DMS53 (cell line): ENCODE data around the gene TMTC1.
"Not testable (repeated sequence)": the region's sequence is repeated elsewhere in the genome, so short reads cannot be mapped to it uniquely, and the experiment has no call there.

Source experiments
- DNase-seq: peaks from one replicate; lab custom pipeline; 2025; lab: John Stamatoyannopoulos, UW

Gene TMTC1

DNA sequence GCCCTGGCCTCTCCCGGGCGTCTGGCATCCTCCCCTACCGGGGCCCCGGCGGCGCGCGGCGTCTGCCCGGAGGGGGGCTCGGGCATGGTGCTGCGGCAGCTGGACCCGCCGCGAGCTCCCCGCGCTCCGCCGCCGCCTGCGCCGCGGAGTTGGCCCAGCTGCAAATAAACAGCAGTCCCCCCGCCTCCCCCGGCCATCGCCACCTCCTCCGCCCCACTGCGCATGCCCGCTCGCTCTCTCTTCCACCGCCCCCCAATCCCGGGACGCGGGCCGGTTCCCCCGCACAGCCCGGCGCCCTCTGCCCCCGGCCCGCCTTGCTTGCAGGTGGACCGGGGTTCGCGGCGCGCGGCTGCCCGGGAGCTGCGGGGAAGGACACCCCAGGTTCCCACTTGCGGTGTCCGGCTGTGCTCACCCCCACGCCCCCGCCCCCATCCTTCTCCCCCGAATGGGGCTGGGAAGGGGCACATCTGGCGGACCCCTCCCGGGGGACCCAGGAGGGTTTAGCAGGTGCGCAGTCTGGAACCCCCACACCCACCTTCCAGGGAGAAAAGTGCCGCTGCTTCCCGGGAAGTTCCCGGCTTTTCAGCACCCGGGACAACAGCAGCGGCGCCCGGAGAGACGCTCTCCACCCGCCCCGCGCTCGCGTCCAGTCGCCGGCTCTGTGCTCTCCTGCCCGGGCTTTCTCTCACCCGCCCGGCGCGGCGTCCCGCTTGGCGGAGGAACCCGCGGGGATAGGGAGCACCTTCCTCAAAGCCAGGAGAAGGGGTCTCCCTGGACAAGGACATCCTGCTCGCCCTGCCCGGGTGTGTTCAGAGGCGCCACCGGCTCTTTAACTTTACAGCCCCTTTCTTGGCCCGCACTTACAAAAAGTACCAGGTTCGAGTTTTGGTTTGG, at the start of gene TMTC1:
Gene TMTC1, minus strand, starts transcription at position 170 of the 894 bp plus-strand sequence. CDS start 191 bp downstream, outside the sequence.
- DNase-seq: peak; percentile 92

DNA sequence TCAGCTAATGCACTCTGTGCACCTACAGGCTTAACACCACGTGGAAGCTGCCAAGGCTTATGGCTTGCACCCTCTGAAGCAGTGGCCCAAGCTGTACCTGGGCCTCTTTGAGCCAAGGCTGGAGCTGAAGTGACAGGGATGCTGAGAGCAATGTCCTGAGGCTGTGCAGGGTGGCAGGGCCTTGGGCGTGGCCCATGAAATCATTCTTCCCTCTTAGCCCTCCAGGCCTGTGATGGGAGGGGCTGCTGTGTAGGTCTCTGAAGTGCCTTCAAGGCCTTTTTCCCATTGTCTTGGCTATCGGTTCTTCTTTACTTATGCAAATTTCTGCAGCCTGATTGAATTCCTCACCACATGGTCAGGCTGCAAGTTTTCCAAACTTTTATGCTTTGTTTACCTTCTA, 47.4 kb upstream of the TMTC1 start:
- no peak for DNase-seq

DNA sequence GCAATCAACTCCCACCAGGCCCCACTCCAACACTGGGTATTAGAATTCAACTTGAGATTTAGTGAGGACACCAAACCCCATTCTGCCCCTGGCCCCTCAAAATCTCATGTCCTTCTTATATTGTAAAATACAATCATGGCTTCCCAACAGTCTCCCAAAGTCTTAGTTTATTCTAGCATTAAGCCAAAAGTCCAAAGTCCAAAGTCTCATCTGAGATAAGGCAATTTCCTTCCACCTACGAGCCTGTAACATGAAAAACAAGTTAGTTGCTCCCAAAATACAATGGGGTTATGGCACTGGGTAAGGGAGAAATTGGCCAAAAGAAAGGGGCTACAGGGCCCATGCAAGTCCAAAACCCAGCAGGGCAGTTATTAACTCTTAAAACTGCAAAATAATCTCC, 46.6 kb upstream of the TMTC1 start:
- DNase-seq: no peak

DNA sequence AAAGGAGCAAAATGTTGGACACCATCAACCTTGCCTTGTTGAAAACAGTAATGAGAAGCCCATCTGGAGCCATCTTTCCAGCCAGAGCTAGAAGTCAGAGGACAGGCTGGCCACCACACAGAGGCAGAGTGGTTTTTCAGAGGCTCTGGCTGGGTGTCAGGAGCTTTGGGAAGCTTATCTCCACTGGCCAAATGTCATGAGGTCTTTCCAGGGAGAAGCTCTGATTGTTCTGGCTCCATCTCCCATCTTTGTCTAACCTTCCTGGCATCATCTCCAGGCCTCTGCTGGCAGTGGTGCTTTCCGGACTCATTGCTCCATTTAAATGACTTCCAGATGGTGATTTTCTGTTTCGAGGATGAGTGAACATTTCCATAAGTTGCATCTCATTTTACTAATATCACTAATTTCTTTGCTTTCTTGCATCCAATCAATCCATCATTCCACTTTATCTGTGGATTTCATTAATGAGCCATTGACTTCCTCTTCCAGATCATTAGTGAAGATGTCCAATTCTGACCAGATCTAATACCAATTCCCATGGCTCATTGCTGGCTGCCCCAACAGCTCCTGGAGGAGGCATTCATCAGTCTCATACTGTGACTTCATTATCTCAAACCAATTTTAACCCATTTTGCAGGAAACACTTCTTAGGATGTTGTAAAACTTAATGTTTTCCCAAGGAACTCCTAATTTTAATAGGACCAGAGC, 35.3 kb upstream of the TMTC1 start:
- no peak for DNase-seq

DNA sequence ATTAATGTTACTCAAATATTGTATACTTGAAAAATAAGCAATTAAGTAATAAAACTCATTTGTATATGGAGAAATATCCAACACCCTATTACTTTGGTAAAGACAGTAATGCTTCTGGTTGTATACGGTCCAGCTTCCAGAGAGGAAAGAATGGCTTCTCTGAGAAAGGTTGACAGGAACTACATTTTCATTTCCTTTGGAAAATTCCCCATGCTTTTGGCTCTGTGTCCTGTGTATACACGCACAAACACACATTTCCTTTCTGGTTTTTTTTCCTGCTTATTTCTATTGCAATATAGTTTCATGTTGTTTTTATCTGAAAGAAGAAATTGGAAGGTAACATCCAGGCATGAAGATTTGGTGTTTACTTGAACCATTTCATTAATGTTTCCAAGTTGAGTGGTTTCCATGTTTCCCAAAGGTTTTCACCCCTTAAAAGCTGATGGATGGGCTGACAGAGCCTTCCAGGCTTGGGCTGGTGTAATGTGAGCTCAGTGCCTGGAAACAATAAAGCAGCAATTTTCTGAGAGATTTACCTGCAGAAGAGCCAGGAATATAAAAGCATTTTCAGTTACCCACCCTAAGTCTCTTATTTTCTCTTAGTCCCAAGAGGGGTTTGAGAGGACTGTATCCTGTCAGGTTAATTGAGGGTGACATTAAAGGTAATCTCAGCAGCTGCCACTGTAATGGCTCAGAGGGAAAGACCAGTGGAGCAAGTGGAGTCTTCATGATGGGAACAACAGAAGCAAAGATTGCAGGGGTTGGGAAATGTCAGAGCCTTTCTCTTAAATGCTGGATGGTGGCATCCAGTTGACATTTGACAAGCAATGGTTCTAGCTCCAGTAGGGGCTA, 33.4 kb upstream of the TMTC1 start:
- DNase-seq: no peak

DNA sequence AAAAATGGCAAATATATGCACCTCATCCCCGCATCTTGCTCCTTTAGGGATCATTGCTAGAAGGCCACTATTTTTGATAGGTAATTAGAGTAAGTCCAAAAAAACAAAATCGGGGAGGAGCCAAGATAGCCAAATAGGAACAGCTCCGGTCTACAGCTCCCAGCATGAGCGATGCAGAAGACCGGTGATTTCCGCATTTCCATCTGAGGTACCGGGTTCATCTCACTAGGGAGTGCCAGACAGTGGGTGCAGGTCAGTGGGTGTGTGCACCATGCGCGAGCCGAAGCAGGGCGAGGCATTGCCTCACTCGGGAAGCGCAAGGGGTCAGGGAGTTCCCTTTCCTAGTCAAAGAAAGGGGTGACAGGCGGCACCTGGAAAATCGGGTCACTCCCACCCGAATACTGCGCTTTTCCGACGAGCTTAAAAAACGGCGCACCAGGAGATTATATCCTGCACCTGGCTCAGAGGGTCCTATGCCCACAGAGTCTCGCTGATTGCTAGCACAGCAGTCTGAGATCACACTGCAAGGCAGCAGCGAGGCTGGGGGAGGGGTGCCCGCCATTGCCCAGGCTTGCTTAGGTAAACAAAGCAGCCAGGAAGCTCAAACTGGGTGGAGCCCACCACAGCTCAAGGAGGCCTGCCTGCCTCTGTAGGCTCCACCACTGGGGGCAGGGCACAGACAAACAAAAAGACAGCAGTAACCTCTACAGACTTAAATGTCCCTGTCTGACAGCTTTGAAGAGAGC, 26.0 kb upstream of the TMTC1 start:
- DNase-seq: not testable (repeated sequence)

DNA sequence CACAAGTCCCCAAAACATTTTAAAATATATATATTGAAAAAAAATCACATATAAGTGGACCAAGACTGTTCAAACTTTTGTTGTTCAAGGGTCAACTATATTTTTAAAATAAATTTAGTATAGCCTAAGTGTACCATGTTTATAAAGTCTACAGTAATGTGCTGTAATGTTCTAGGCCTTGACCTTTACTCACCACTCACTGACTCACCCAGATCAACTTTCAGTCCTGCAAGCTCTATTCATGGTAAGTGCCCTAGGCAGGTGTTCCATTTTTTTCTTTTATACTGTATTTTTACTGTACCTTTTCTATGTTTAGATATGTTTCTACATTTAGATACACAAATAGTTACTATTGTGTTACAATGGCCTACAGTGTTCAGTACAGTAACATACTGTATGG, 23.4 kb upstream of the TMTC1 start:
- no peak for DNase-seq

DNA sequence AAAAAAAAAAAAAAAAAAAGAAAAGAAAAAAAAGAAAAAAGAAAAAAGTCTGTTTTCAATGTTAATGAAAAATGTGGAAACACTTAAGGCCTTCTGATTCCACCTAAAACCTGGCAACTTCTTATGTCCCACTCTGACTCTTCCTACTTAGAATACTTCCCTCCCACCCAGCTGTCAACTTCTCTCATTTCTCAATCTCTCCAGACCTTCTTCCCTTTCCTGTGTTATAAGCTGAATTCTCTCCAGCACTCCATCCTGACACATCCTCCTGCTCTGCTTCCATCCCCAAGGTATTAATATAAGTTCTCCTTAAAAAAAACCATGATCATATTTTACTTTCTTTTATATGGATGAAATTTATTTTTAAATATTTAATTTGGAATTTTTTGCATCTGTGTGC, 20.3 kb upstream of the TMTC1 start:
- DNase-seq: no peak

DNA sequence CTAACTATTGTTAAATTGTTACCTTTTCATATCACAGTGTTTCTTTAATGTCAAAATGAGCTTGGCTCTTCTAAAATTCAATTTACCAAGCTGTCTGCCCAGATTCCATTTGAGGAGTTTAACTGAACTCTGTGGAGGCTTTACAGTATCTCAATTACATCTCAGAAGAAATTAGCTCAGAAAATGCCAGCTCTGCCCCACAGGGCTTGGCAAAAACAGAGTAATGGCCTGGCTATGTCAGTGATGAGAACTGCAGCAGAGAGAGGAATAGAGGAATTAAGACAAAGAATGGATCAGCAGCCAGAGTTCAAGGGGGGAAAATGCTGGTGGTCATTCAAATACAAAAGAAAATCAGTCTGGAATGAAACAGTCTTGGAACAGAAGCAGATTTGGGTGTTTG, 15.8 kb upstream of the TMTC1 start:
- no peak for DNase-seq

DNA sequence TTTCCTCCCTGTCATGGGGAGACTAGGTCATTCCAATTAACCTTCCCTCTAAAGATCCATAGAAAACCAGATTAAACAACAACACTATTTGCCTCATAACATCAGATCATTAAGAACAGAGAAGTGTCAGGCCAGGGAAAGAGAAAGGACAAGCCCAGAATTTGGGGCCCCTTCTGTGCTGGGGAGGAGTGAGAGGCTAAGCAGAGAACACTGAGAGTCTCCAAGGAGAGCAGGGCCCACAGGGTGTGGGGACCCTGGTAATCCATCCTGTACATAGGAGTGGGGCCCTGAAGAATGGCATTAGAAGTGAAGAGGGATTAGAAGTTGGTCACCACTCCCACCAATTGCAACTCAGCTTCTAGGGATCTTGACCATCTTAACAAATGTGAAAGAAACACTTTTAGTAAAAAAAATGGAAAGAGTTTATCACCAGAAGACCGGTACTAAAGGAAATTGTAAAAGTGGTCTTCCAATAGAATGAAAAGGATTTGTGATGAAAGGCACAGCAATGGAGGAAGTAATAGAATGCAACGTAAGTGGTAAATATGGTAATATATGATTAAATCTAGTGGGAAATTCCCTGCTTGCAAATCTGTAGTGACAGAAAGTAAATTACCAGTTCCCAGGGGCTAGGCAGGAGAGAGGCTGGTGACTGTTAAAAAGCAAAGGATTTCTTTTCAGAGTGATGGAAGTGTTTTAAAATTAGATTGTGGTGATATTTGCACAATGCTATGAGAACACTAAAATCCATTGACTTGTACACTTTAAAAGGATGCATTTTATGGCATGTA, 14.0 kb upstream of the TMTC1 start:
- DNase-seq: no peak

DNA sequence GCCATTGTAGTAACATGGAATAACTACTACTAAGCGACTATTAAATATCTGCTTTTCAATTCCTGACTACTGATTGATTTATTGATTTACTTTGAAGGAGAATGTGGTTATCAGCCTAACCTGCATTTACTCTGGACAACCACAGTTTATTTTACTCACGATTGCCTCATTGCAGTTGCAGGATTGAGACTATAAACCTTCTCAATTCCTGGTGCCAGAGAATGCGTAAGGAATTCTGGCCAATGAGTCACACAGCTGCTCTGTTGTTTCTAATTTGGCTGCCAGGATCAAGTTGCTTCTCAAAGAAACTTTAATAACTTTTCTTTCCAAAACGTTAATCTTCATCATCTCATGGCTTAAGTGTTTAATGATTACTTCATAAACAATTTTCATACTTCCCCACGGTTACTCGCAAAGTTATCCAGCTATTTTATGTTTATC, 13.1 kb upstream of the TMTC1 start:
- DNase-seq: no peak

DNA sequence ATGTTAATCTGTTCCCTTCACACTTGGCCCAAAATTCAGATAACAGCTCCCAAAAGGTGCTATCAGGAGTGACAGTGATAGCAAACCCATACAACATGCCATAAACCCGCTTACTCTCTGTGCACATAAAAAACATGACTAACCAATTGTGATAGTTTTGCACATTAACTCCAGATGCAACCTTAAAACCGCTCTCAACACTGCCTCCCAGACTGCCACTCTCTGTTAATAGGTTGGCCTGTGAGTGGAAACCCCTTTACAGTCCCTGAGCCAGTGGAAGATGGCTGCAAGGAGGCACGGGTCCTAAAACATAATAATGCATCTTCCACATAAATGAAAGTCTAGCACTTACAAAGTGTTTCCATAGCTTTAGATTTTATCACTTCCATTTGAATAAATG, 12.0 kb upstream of the TMTC1 start:
- no peak for DNase-seq

DNA sequence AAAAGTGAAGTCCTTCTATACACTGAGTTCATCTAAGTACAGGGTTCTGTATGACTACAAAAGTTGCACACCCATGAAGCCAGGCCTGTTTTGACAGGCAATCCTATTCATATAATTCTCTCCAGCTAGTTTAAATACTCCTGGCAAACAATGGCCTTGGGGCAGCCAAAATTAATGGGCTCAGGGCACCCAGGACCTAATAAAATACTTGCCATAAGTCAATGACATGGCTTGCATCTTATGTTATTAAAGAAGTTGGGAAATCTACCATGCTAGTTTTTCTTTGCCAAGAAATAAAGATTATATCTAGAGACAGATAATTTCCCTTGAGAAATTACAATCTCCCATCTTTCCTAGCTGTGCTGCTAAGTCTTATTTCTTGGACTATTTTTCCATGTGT, 11.1 kb upstream of the TMTC1 start:
- DNase-seq: no peak

DNA sequence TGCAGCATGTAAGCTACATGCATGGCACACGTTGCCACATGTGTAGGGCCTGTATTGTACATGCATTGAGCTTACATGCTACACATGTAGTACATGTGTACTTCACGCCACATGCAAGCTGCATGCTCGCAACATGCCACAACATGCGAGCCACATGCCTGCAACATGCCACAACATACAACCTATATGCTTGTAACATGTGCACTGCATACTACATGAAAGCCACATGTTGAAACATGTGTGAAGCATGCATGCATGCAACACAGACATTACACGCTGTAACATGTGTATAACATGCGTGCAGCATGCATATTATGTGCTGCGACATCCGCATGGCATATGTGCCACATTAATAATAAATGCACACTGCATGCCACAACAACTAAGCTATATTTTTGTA, 9.1 kb upstream of the TMTC1 start:
- no peak for DNase-seq

DNA sequence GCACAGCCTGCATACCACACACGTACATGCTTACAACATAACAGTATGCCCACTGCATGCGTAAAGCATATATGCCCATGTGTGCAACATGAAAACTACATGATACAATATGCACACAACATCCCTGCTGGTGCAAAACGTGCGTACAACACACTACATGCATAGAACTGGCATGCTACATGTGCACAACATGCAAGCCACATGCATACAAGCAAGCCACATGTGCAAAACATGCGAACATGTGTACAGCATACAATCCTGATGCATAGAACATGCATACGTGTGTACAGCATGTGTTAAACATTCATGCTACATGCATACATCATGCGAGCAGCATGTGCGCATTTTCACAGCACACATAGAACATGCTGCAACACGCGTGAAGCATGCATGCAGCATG, 8.4 kb upstream of the TMTC1 start:
- DNase-seq: no peak

DNA sequence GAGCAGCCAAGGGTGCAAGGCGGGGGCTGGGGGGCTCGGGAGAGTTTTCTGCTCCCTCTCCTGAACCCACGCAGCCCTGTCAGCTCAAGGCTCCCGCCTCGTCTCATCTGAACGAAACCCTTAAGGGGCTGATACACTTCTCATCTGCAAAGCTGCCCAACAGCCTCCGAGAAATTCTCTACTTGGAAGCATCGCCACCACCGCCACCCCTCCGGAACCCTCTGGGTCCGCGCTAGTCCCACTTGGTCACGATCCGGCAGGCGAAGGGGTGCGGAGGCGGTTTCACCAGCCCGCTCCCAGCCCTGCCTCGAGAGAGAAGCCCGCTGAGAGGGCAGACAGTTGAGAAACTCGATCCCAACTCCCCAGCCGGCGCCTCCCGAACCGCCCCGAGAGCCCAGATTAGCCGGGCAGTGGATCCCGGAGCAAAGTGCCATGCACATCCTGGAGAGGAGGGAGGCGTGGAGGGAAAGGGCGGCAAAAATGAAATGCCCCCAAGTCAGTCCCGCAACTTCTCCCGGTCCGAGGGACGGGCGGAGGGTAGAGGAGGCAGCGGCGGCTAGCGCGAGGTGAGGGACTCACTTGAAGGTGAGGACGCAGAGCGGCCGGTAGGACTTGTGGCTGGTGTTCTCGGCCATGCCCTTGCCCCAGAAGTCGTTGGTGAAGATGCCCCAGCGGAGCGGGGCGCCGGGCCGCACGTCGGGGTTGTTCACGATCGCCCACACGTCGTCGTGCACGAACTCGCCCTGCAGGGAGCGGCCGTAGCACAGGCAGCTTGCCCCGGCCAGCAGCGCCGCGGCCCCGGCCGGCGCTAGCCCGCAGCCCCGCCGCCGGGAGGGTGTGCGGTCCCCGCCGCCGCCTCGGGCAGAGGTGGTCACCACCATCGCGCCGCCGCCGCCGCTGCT, 620 bp downstream of the TMTC1 start:
- DNase-seq: peak; percentile 93

DNA sequence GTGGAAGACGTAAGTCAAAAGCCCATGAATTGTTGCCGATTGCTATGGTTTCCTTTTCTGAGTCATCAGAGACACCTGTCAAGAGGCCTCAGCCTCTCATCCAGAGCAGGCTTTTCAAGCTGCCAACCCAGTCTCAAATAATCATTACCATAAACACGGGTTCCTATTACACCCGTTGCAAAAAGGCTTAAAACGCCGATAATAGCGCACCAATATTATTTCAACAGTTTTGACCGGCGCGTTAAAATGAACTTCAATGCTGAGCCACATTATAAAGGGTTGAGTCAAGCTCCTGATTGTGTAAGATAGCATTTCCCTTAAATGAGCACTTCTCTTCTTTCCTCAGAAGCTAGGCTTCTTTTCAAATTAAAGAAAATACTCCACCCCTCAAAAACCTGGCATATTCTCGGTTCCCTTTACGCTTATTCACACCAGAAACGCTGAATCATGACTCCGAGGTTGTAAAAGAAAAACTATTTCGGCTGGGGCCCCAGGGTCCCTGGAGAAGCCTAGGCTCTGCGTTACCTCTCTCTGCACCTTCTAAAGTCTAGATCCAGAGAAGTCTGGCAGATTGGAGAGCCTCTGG, 1.4 kb downstream of the TMTC1 start:
- peak; percentile 98 for DNase-seq

DNA sequence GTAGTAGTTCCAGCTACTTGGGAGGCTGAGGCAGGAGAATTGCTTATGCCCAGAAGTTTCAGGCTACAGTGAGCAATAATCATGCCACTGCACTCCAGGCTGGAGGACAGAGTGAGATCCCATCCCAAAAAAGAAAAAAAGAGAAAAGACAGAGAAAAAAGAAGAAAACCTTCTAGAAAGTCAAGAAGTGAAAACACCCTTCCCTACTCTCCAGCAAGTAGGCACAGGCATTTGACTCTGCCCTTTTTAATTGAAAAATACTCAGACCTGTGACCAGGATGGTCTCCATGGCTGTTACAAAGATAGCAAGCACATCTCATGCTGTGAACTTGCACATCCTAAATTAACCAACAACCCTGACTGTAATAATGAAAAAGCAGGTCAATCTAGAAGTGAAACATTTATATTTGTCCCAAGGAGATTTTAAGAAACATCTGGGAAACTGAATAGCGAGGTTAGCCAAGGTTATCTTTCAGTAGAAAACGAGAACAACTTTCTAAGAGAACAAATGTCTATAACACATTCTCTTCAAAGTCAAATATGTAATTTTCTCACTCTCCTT, 2.0 kb downstream of the TMTC1 start:
- DNase-seq: peak; percentile 62

DNA sequence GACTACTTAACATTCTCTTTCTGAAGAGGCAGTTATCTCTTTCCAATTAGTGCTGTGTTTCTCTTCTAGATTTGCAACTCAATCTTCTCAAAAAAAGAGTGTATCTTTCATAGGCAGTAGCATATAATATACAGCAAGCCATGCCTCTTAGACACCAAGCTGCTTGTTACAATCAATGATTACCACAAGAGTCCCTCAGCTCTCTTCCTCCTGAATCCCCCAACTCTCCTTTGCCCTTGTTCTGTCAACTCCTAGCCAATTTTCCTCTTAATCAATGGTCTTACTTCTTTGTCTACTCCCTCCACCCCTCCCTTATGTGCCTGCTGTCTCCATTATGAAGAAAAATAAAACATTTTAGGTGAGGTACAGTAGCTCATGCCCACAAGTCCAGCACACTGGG, 2.6 kb downstream of the TMTC1 start:
- peak; percentile 50 for DNase-seq
